K562 (cell line): ENCODE data around the gene CCP110. TPM values are rescaled to one million over a fixed set of nuclear protein-coding genes. Genes with fewer than 3 reads are reported as not detected.

Experiments used
- ELF2 ChIP-seq: fragments of 250-450 bp; sonication (Bioruptor Pico); IDR thresholded peaks from 2 replicates; pipeline ENCODE4 v1.5.0; 2021; ENCODE audit warnings: mild to moderate bottlenecking
- EP400 ChIP-seq: fragments of 450-650 bp; IDR thresholded peaks from 2 replicates; pipeline ENCODE4 v1.6.1; 2017; ENCODE audit warnings: antibody characterized with exemption, mild to moderate bottlenecking, moderate library complexity
- HNRNPUL1 ChIP-seq: fragments of 200-400 bp; formaldehyde crosslinking; IDR thresholded peaks from 2 replicates; pipeline ENCODE4 v1.6.1; 2017; ENCODE audit warnings: low read length
- NBN ChIP-seq: fragments of 450-650 bp; IDR thresholded peaks from 2 replicates; pipeline ENCODE4 v1.6.1; 2016; ENCODE audit warnings: low read depth, mild to moderate bottlenecking
- NCOA2 ChIP-seq, 2 experiments: fragments of 450-650 bp; IDR thresholded peaks; 2 replicates each; pipeline ENCODE4 v1.6.1; 2018; ENCODE audit warnings: mild to moderate bottlenecking in 2 of 2, moderate library complexity in 1 of 2; ENCODE audit not compliant: partially characterized antibody in 2 of 2
- NFE2 ChIP-seq: IDR thresholded peaks from 2 replicates; pipeline ENCODE4 v1.6.1; 2014; ENCODE audit warnings: antibody characterized with exemption, low read depth
- POLR3A ChIP-seq: IDR thresholded peaks from 2 replicates; pipeline ENCODE4 v1.6.1; 2011; ENCODE audit warnings: borderline replicate concordance, mild to moderate bottlenecking, moderate library complexity; ENCODE audit not compliant: insufficient read length, insufficient read depth; ENCODE audit errors: extremely low read depth
- STAT5B ChIP-seq: fragments of 250-450 bp; sonication (Bioruptor Pico); IDR thresholded peaks from 2 replicates; pipeline ENCODE4 v1.8.0; 2021; ENCODE audit warnings: mild to moderate bottlenecking, inconsistent platforms
- SUPT5H ChIP-seq: fragments of 450-650 bp; IDR thresholded peaks from 2 replicates; pipeline ENCODE4 v1.6.1; 2016
- ZBTB40 ChIP-seq, 2 experiments: fragments of 450-650 bp in 1 of 2; sonication (generic) in 1 of 2; formaldehyde crosslinking in 1 of 2; IDR thresholded peaks; 2 replicates each; pipeline versions ENCODE4 v1.7.1 to v1.9.0; 2016 to 2022; ENCODE audit warnings: inconsistent platforms in 1 of 2, mild to moderate bottlenecking in 1 of 2, missing genetic modification reagents in 1 of 2
- ZFP30 ChIP-seq: fragments of 250-450 bp; sonication (Bioruptor Pico); IDR thresholded peaks from 2 replicates; pipeline ENCODE4 v1.8.0; 2022; ENCODE audit warnings: moderate library complexity, mild to moderate bottlenecking, inconsistent platforms, borderline replicate concordance
- ZNF175 ChIP-seq: fragments of 200-800 bp; sonication (Bioruptor generic); IDR thresholded peaks from 2 replicates; pipeline ENCODE4 v1.6.1; 2016; ENCODE audit warnings: low read depth, mild to moderate bottlenecking, missing genetic modification characterization, missing compliant biosample characterization
- ZNF436 ChIP-seq: fragments of 250-450, 450-650 bp; sonication (Bioruptor Pico); formaldehyde crosslinking; IDR thresholded peaks from 2 replicates; pipeline ENCODE4 v1.7.0; 2020; ENCODE audit warnings: mild to moderate bottlenecking
- ZNF717 ChIP-seq: fragments of 250-450 bp; sonication (Bioruptor Pico); IDR thresholded peaks from 2 replicates; pipeline ENCODE4 v1.5.0; 2021
- polyA plus RNA-seq, 8 experiments: library from polyadenylated mRNA; depleted of rRNA in 4 of 8; stranded (reverse) in 5 of 8; unstranded in 3 of 8; fragments of >200 nt; fragmentation: Nextera tagmentation in 2 of 8; fragmentation: Illumina TruSeq in 1 of 8; extraction: Ambion mirVana in 2 of 8; extraction: Trizol in 1 of 8; gene quantifications; 2 replicates each; pipeline versions ENCODE4 v1.2.1 to v1.2.3, GENCODE V29; 2011 to 2014; ENCODE audit warnings: inconsistent platforms in 1 of 8, missing spikeins in 1 of 8
- total RNA-seq, 7 experiments: library from RNA; depleted of rRNA in 6 of 7; stranded (reverse); fragments of >200 nt in 6 of 7; fragmentation: Illumina TruSeq in 2 of 7; extraction: Trizol in 2 of 7; gene quantifications; 2 replicates each; pipeline versions ENCODE4 v1.2.1 to v1.2.3, GENCODE V29; 2011 to 2021; ENCODE audit warnings: low replicate concordance in 1 of 7
- TF ChIP-seq, protein P1 (sequence below): fragments of 250-450 bp; sonication (Bioruptor Pico); IDR thresholded peaks from 2 replicates; pipeline ENCODE4 v1.8.0; 2022; ENCODE audit warnings: moderate library complexity, mild to moderate bottlenecking, inconsistent platforms
- TF ChIP-seq, protein P2 (sequence below): fragments of 450-650 bp; IDR thresholded peaks from 2 replicates; pipeline ENCODE4 v1.6.1; 2018; ENCODE audit not compliant: partially characterized antibody

The CCP110 gene
- total and polyA plus RNA-seq, 9 of the 15 experiments (the other 6 are each of a cell fraction or from before 2014, with no cell fraction given): 3.5 to 16.1 (median 12.1) TPM

GRCh38 chr16:19520861-19521331 is 2.8 kb upstream of the CCP110 start (continued):
- TF ChIP-seq ZBTB40 (IDR thresholded peaks at IDR 0.05) (no peak), ZBTB40 (CRISPR knock-in tag; IDR thresholded peaks at IDR 0.05) (no peak), ZFP30 (CRISPR knock-in tag) (no peak), STAT5B (CRISPR knock-in tag) (no peak), POLR3A (no peak), ZNF436 (no peak), ZNF717 (CRISPR knock-in tag) (peak; percentile 21; the same call in 1 of the 2 replicates), ZNF175 (CRISPR knock-in tag) (peak; percentile 71; the same call in 1 of the 2 replicates), EP400 (peak; percentile 49; the same call in 1 of the 2 replicates), ELF2 (CRISPR knock-in tag) (no peak), NBN (peak; percentile 87), SUPT5H (no peak), HNRNPUL1 (no peak), NFE2 (peak; percentile 76), NCOA2 (IDR thresholded peaks at IDR 0.05; ENCODE audit: partially characterized antibody in 2 of 2) (peak in 1 of 2 experiments; percentile 74)
- TF ChIP-seq, protein P1, sequence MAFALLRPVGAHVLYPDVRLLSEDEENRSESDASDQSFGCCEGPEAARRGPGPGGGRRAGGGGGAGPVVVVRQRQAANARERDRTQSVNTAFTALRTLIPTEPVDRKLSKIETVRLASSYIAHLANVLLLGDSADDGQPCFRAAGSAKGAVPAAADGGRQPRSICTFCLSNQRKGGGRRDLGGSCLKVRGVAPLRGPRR (CRISPR knock-in tag): no peak
- TF ChIP-seq, protein P2, sequence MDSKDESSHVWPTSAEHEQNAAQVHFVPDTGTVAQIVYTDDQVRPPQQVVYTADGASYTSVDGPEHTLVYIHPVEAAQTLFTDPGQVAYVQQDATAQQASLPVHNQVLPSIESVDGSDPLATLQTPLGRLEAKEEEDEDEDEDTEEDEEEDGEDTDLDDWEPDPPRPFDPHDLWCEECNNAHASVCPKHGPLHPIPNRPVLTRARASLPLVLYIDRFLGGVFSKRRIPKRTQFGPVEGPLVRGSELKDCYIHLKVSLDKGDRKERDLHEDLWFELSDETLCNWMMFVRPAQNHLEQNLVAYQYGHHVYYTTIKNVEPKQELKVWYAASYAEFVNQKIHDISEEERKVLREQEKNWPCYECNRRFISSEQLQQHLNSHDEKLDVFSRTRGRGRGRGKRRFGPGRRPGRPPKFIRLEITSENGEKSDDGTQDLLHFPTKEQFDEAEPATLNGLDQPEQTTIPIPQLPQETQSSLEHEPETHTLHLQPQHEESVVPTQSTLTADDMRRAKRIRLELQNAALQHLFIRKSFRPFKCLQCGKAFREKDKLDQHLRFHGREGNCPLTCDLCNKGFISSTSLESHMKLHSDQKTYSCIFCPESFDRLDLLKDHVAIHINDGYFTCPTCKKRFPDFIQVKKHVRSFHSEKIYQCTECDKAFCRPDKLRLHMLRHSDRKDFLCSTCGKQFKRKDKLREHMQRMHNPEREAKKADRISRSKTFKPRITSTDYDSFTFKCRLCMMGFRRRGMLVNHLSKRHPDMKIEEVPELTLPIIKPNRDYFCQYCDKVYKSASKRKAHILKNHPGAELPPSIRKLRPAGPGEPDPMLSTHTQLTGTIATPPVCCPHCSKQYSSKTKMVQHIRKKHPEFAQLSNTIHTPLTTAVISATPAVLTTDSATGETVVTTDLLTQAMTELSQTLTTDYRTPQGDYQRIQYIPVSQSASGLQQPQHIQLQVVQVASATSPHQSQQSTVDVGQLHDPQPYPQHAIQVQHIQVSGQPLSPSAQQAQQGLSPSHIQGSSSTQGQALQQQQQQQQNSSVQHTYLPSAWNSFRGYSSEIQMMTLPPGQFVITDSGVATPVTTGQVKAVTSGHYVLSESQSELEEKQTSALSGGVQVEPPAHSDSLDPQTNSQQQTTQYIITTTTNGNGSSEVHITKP: peak; percentile 62
